Measurements from ENCODE around the gene TIMM29.
"Not testable (repeated sequence)": the region's sequence is repeated elsewhere in the genome, so short reads cannot be mapped to it uniquely, and the experiment has no call there.

Gene TIMM29

GRCh38 chr19:10946958-10947657 lies 18.5 kb downstream of the TIMM29 start:
- no peak for DNase-seq

GRCh38 chr19:10952809-10953208 lies 24.2 kb downstream of the TIMM29 start:
- no peak for DNase-seq

- not testable (repeated sequence) for DNase-seq
Measured at GRCh38 chr19:10959277-10959968, 30.8 kb downstream of the TIMM29 start.

- peak; percentile 98 for DNase-seq
Measured at GRCh38 chr19:10960314-10961072, 31.9 kb downstream of the TIMM29 start, which contains the start of gene SMARCA4. SMARCA4 (plus strand) TSS chr19:10961030; CDS start chr19:10984152, 23,122 bp downstream.

- no peak for DNase-seq
Measured at GRCh38 chr19:10961073-10961860, 32.7 kb downstream of the TIMM29 start.

GRCh38 chr19:10962863-10963262 lies 34.3 kb downstream of the TIMM29 start:
- DNase-seq, result no peak

GRCh38 chr19:10963865-10964264 lies 35.3 kb downstream of the TIMM29 start:
- DNase-seq, result no peak

- no peak for DNase-seq
Measured at GRCh38 chr19:10964903-10965302, 36.3 kb downstream of the TIMM29 start.

GRCh38 chr19:10965398-10965797 lies 36.8 kb downstream of the TIMM29 start:
- DNase-seq, result no peak

- DNase-seq, result no peak
Measured at GRCh38 chr19:10966809-10967208, 38.2 kb downstream of the TIMM29 start.

- peak; percentile 44 for DNase-seq
Measured at GRCh38 chr19:10968527-10969135, 40.0 kb downstream of the TIMM29 start.

GRCh38 chr19:10971107-10971726 lies 42.6 kb downstream of the TIMM29 start:
- no peak for DNase-seq

GRCh38 chr19:10975374-10976130 lies 46.9 kb downstream of the TIMM29 start:
- DNase-seq, result peak; percentile 89

GRCh38 chr19:10976131-10976892 lies 47.7 kb downstream of the TIMM29 start:
- DNase-seq, result no peak

GRCh38 chr19:10977742-10978092 lies 49.1 kb downstream of the TIMM29 start:
- no peak for DNase-seq
